Measurements from ENCODE around the gene EIF2B1.

The EIF2B1 gene

GRCh38 chr12:123667771-123668170, 34.3 kb upstream of the EIF2B1 start:
- TF ChIP-seq CTCF (IDR thresholded peaks at IDR 0.05), result no peak

GRCh38 chr12:123659996-123660727, 26.7 kb upstream of the EIF2B1 start:
- no peak for TF ChIP-seq CTCF (IDR thresholded peaks at IDR 0.05)

- TF ChIP-seq CTCF (IDR thresholded peaks at IDR 0.05), result no peak
Measured at GRCh38 chr12:123657211-123657610, 23.7 kb upstream of the EIF2B1 start.

GRCh38 chr12:123656392-123656791, 22.9 kb upstream of the EIF2B1 start:
- no peak for TF ChIP-seq CTCF (IDR thresholded peaks at IDR 0.05)

- TF ChIP-seq CTCF (IDR thresholded peaks at IDR 0.05), result no peak
Measured at GRCh38 chr12:123655420-123655819, 21.9 kb upstream of the EIF2B1 start.

GRCh38 chr12:123654129-123654701, 20.7 kb upstream of the EIF2B1 start:
- no peak for TF ChIP-seq CTCF (IDR thresholded peaks at IDR 0.05)

GRCh38 chr12:123648401-123648800, 14.9 kb upstream of the EIF2B1 start:
- TF ChIP-seq CTCF (IDR thresholded peaks at IDR 0.05), result no peak

Measured in LNCAP (cell line).